OCI-LY3 (cell line): ENCODE measurements around the gene TOMM70.

Experiments
- CTCF ChIP-seq: fragments of 200-600, 300-600 bp; sonication (generic); IDR thresholded peaks from 2 replicates; pipeline ENCODE4 v1.5.1; 2014; ENCODE audit warnings: antibody characterized with exemption, low read length, low read depth
- EZH2phosphoT487 ChIP-seq: fragments of 200-600 bp; shearing (Covaris generic); IDR thresholded peaks from 2 replicates; pipeline ENCODE4 v1.6.1; 2018; ENCODE audit warnings: antibody characterized with exemption, mixed run types, low read depth

GRCh38 chr3:100331660-100332059 is 69.2 kb downstream of the TOMM70 start:
- TF ChIP-seq CTCF (no peak), EZH2phosphoT487 (no peak)
